Stimulated activated CD8-positive, alpha-beta memory T cell treated with anti-CD3 and anti-CD28 coated beads, Interleukin-15, amount 100 ng/mL, for 48 hours (primary cell): ENCODE measurements around the gene TMEM163.
"Not testable (repeated sequence)": the region's sequence is repeated elsewhere in the genome, so short reads cannot be mapped to it uniquely, and the experiment has no call there.

Experiments used
- DNase-seq, 2 donors: peaks; one replicate each; pipeline ENCODE4 v3.0.0-alpha.2; 2020; ENCODE audit warnings: low read depth in 2 of 2

The TMEM163 gene

GRCh38 chr2:134718817-134719814 is at the start of gene TMEM163:
Gene TMEM163, minus strand, starts transcription at chr2:134719000.
- DNase-seq = no peak

- DNase-seq = no peak
These were observed 47.8 kb upstream of the TMEM163 start for GRCh38 chr2:134766583-134766982.

- DNase-seq = no peak
These were observed 47.2 kb upstream of the TMEM163 start for GRCh38 chr2:134765987-134766386.

GRCh38 chr2:134764164-134764563 is 45.4 kb upstream of the TMEM163 start:
- DNase-seq = no peak

GRCh38 chr2:134763164-134763710 is 44.4 kb upstream of the TMEM163 start:
- no peak for DNase-seq

- DNase-seq = no peak
These were observed 43.7 kb upstream of the TMEM163 start for GRCh38 chr2:134762508-134762907.

- DNase-seq = no peak
These were observed 41.6 kb upstream of the TMEM163 start for GRCh38 chr2:134760385-134760784.

GRCh38 chr2:134758633-134759032 is 39.8 kb upstream of the TMEM163 start:
- no peak for DNase-seq

- not testable (repeated sequence) for DNase-seq
These were observed 33.2 kb upstream of the TMEM163 start for GRCh38 chr2:134751981-134752380.

- no peak for DNase-seq
These were observed 26.7 kb upstream of the TMEM163 start for GRCh38 chr2:134745546-134745945.

GRCh38 chr2:134745023-134745422 is 26.2 kb upstream of the TMEM163 start:
- DNase-seq = no peak

GRCh38 chr2:134739879-134740301 is 21.1 kb upstream of the TMEM163 start:
- DNase-seq = no peak

- no peak for DNase-seq
These were observed 20.6 kb upstream of the TMEM163 start for GRCh38 chr2:134739236-134739878.

- DNase-seq = no peak
These were observed 19.5 kb upstream of the TMEM163 start for GRCh38 chr2:134738141-134738870.

GRCh38 chr2:134737671-134738070 is 18.9 kb upstream of the TMEM163 start:
- DNase-seq = no peak

GRCh38 chr2:134736167-134736880 is 17.5 kb upstream of the TMEM163 start:
- no peak for DNase-seq

- DNase-seq = no peak
These were observed 9.4 kb upstream of the TMEM163 start for GRCh38 chr2:134728163-134728562.

GRCh38 chr2:134727385-134727784 is 8.6 kb upstream of the TMEM163 start:
- no peak for DNase-seq

- DNase-seq = no peak
These were observed 7.8 kb upstream of the TMEM163 start for GRCh38 chr2:134726645-134727044.

- DNase-seq = no peak
These were observed 7.1 kb upstream of the TMEM163 start for GRCh38 chr2:134725876-134726275.

- no peak for DNase-seq
These were observed 5.5 kb upstream of the TMEM163 start for GRCh38 chr2:134724341-134724740.
